Transverse colon (tissue), 4 donors: ENCODE data around the gene ZFAND4. TPM values are rescaled to one million over a fixed set of nuclear protein-coding genes. Genes with fewer than 3 reads are reported as not detected.
"Not testable (repeated sequence)": the region's sequence is repeated elsewhere in the genome, so short reads cannot be mapped to it uniquely, and the experiment has no call there.

Experiments
- DNase-seq: peaks from one replicate; pipeline ENCODE4 v3.0.0-alpha.2; 2019
- H3K27ac ChIP-seq, 4 donors: fragments of 200-600 bp; sonication (generic); 2 replicates each; pipeline ENCODE4 v1.5.1; 2016 to 2018; ENCODE audit warnings: inconsistent platforms in 4 of 4
- H3K27me3 ChIP-seq: fragments of 200-600 bp; sonication (generic); 2 replicates; pipeline ENCODE4 v1.5.1; 2017; ENCODE audit warnings: inconsistent platforms
- H3K36me3 ChIP-seq, 4 donors: fragments of 200-600 bp; sonication (generic); 2 replicates each; pipeline ENCODE4 v1.5.1; 2017 to 2019; ENCODE audit warnings: inconsistent platforms in 4 of 4
- H3K4me1 ChIP-seq, 4 donors: fragments of 200-600 bp; sonication (generic); 2 replicates each; pipeline ENCODE4 v1.5.1; 2017 to 2020; ENCODE audit warnings: inconsistent platforms in 4 of 4
- H3K4me3 ChIP-seq, 4 donors: fragments of 200-600 bp; sonication (generic); 1 replicate in 1 of 4; 2 replicates in 3 of 4; pipeline versions ENCODE4 v1.5.1 to v1.6.1; 2017 to 2019; ENCODE audit warnings: inconsistent platforms in 4 of 4
- H3K9me3 ChIP-seq, 2 donors: fragments of 200-600 bp; sonication (generic); 2 replicates each; pipeline ENCODE4 v1.5.1; 2017 to 2019; ENCODE audit warnings: inconsistent platforms in 2 of 2
- EP300 ChIP-seq: sonication (generic); formaldehyde crosslinking; IDR thresholded peaks from one replicate; pipeline ENCODE4 v1.6.1; 2017; ENCODE audit warnings: antibody characterized with exemption, low read depth
- POLR2A ChIP-seq: fragments of 450-650 bp; IDR thresholded peaks from one replicate; pipeline ENCODE4 v1.6.1; 2016; ENCODE audit warnings: antibody characterized with exemption, mild to moderate bottlenecking, moderate library complexity
- POLR2AphosphoS5 ChIP-seq, 3 donors: sonication (generic); formaldehyde crosslinking; IDR thresholded peaks; one replicate each; pipeline ENCODE4 v1.6.1; 2016; ENCODE audit warnings: antibody characterized with exemption in 3 of 3
- WGBS, 2 donors: methylation state at CpG; one replicate each; pipeline ENCODE4 v1.1.5; 2018; ENCODE audit warnings: low coverage in 1 of 2; 5-methylcytosine and 5-hydroxymethylcytosine counted together
- in situ Hi-C, 4 donors: fragments of 200-750 bp; cut with MboI; loops; one replicate each; pipeline versions ENCODE4 v1.15.0 to v1.15.1; 2017; ENCODE audit warnings: low sequenced_read_pairs in 3 of 4, low pct_ligation_motif_present in 1 of 4, low pct_unique_long_range_greater_than_20kb in 1 of 4
- intact Hi-C: fragments of 100-400 bp; cut with DNase I; formaldehyde crosslinking; loops from one replicate; pipeline ENCODE4 v1.15.1; 2023; ENCODE audit warnings: low total_unique reads
- total RNA-seq, 4 donors: library from RNA; depleted of rRNA; stranded (reverse); fragments of >200 nt; gene quantifications; one replicate each; pipeline ENCODE4 v1.1.0, GENCODE V29; 2016
- TF ChIP-seq, protein P1 (sequence below), 5 experiments: fragments of 200-600 bp in 3 of 5; fragments of 450-650 bp in 2 of 5; sonication (generic) in 3 of 5; IDR thresholded peaks; 1 replicate in 2 of 5; 2 replicates in 3 of 5; pipeline ENCODE4 v1.5.1; 2016 to 2017; ENCODE audit warnings: antibody characterized with exemption in 5 of 5, inconsistent platforms in 3 of 5, mild to moderate bottlenecking in 2 of 5, moderate library complexity in 1 of 5

ZFAND4 gene
- 10 to 100 TPM in 3 of 4 donors, 1 to 10 TPM in 1; 9.0 to 34.4 (median 21.4) TPM for total RNA-seq

DNA sequence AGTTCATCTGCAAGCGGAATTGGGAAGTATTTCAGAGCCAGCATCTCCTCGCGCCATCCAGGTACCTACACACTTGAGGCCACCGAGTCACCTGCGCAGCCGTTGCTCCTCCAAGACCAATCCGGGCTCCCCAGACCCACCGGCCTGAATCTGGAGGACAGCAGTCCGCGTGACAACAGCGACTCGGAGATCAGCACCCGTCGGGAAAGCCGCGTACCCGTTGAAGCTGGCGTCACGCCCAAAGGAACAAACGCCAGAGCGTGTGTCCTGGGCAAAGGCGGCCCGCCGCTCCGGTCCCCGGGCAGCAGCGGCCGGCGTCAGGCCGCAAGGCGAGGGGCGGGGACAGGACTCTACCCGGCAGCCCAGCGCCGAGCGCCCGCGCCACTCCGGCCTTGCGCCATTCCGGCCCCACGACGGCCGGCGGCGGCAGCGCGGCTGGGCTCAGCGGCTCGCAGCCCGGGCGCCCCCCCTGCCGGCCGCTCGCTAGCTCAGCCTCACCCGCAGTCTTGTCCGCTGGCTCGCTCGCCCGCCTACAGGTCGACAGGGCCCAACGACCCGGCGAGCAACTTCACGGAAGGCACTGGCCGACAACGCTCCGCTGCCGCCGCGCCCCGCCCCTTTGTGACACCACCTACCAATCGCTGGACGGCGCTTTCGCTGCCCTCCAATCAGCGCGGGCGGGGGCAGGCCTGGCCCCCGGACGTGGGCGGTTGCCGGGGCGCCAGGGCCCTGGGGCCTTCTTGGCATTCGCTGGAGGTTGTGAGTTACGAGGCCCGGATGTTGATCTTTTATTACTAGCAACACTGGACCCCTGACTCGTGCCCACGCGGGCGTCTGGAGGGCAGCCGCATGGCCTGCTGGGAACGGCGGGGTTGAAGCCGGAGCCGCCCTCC, at the start of gene ZFAND4:
Gene ZFAND4 (minus strand): TSS at position 592 of the 893 bp plus-strand sequence. CDS start 9,047 bp downstream, outside the sequence.
- intact Hi-C loops, result no loop called here
- Histone ChIP-seq H3K4me1 (peaks cover 0 to 16% (median 3%) of the 10 kb centered on the region in 4 donors), H3K4me3 (peak within 1 kb of the TSS; percentile 43 to 75 (median 58)), H3K36me3 (no peaks in the 10 kb centered on the region), H3K27ac (peak within 1 kb of the TSS; percentile 88 to 93 (median 89)), H3K27me3 (no peaks in the 10 kb centered on the region), H3K9me3 (no peaks in the 10 kb centered on the region)
- DNase-seq, result peak; percentile 98
- TF ChIP-seq EP300 (no peak), POLR2A (peak; percentile 45), POLR2AphosphoS5 (IDR thresholded peaks at IDR 0.05) (peak; percentile 55 to 77 (median 61))
- TF ChIP-seq, protein P1, sequence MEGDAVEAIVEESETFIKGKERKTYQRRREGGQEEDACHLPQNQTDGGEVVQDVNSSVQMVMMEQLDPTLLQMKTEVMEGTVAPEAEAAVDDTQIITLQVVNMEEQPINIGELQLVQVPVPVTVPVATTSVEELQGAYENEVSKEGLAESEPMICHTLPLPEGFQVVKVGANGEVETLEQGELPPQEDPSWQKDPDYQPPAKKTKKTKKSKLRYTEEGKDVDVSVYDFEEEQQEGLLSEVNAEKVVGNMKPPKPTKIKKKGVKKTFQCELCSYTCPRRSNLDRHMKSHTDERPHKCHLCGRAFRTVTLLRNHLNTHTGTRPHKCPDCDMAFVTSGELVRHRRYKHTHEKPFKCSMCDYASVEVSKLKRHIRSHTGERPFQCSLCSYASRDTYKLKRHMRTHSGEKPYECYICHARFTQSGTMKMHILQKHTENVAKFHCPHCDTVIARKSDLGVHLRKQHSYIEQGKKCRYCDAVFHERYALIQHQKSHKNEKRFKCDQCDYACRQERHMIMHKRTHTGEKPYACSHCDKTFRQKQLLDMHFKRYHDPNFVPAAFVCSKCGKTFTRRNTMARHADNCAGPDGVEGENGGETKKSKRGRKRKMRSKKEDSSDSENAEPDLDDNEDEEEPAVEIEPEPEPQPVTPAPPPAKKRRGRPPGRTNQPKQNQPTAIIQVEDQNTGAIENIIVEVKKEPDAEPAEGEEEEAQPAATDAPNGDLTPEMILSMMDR (IDR thresholded peaks at IDR 0.05), result peak; percentile 44 to 84 (median 52)
- in situ Hi-C loops, result loop anchor here in 2 of 4 donors (25.0 kb wide), 2 partner anchors 210 to 435 kb away; no protein-coding TSS in a partner anchor
- 5% methylated on average over 41 of the region's 96 CpGs; no CpG with 5 or more reads in 1 of the 2 donors for WGBS, 2 donors

DNA sequence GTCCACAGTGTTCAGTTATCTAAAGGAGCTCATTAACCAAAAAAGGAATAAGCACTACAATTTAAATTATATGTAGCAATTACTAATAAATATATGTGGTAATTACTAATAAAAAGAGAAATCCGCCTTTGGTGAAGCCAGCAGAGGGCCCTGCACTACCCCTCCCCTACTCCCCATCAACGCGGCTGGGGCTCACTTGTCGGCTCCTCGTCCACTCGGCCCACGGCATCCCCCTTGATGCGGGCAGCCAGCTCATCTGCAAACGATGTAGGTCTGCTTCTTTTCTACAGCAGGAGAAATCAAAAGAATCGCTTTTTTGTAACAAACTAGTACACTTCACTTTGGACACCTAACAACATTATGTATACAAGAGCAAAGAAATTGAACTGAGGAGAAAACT, 48.9 kb upstream of the ZFAND4 start:
- H3K27ac ChIP-seq, H3K4me3 ChIP-seq, H3K36me3 ChIP-seq, H3K9me3 ChIP-seq, DNase-seq, in situ Hi-C loops, intact Hi-C loops, H3K27me3 ChIP-seq: not testable (repeated sequence)
- 52 to 83% methylated on average over 6 to 10 of the region's 10 CpGs for WGBS, 2 donors
- H3K4me1 ChIP-seq, result peaks cover 0 to 15% (median 9%) of the 10 kb centered on the region in 4 donors

DNA sequence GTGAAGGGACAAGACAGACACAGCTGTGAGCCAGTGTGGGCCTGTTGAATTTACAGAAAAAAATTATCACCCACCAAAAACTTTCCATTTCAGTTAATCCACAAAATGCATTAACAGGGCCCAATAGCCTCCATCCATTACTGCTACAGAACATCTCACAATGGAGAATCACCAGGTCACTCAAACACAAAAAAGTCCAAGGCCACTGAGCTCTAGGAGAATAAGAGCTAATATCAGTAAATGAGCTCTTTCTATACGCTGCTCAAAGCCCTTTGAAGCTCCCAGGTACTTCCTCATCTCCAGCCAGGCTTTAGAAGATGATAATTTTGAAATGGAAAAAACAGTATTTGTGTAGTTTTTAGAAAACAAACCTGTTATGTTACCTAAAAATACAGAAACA, 45.1 kb upstream of the ZFAND4 start:
- H3K36me3 ChIP-seq, H3K9me3 ChIP-seq, in situ Hi-C loops, DNase-seq, H3K4me3 ChIP-seq, intact Hi-C loops, H3K27me3 ChIP-seq: not testable (repeated sequence)
- 61% methylated on average over 1 of the region's 1 CpG; no CpG with 5 or more reads in 1 of the 2 donors for WGBS, 2 donors
- H3K4me1 ChIP-seq, result peaks cover 0 to 21% (median 6%) of the 10 kb centered on the region in 4 donors
- peak overlapping the region in 3 of 4 donors; percentile 0 to 39 (median 17) for H3K27ac ChIP-seq

DNA sequence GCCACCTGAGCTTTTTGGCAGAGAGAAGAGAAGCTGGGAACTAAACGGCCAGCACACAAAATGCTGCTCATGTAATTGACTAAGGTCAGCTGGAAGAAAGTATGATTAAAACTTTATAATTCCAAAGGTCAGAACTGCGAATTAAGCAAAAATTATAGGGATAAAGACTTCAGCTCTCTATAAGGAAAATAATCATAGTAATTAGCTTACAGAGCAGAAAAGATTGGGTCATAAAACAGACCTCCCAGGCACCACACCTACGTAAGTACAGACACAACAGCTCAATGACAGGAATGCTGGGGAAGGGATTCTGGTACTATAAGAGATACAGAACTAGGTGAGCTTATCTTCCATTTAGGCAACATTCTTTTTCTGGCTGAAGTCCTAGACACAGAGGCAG, 44.5 kb upstream of the ZFAND4 start:
- in situ Hi-C loops, DNase-seq, intact Hi-C loops, H3K27me3 ChIP-seq, H3K9me3 ChIP-seq, H3K4me3 ChIP-seq, H3K36me3 ChIP-seq: not testable (repeated sequence)
- H3K27ac ChIP-seq, result peak overlapping the region; percentile 17 to 40 (median 31)
- 22 to 44% methylated on average over 3 of the region's 3 CpGs for WGBS, 2 donors
- peaks cover 0 to 21% (median 6%) of the 10 kb centered on the region in 4 donors for H3K4me1 ChIP-seq

DNA sequence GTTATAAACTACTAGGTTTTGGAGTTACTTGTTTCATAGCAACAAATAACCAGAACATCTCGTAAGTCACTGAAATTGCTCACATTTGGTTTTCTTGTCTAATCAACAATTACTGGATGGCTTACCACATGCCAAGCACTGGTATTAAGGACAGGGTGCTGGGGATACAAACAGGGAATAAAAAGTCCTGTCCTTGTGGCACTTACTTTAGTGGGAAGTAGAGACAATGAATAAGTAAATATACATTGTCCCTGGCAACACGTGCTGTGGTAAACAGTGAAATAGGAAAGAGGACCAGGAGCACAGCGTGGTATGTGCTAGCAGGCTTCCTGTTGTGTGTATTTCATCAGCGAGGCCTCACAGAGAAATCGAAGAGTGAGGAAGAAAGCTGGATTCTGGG, 38.7 kb upstream of the ZFAND4 start:
- H3K4me3 ChIP-seq, H3K27ac ChIP-seq, DNase-seq, H3K4me1 ChIP-seq, H3K27me3 ChIP-seq, intact Hi-C loops, H3K9me3 ChIP-seq, in situ Hi-C loops, H3K36me3 ChIP-seq: not testable (repeated sequence)
- 76% methylated on average over 5 of the region's 5 CpGs; no CpG with 5 or more reads in 1 of the 2 donors for WGBS, 2 donors

DNA sequence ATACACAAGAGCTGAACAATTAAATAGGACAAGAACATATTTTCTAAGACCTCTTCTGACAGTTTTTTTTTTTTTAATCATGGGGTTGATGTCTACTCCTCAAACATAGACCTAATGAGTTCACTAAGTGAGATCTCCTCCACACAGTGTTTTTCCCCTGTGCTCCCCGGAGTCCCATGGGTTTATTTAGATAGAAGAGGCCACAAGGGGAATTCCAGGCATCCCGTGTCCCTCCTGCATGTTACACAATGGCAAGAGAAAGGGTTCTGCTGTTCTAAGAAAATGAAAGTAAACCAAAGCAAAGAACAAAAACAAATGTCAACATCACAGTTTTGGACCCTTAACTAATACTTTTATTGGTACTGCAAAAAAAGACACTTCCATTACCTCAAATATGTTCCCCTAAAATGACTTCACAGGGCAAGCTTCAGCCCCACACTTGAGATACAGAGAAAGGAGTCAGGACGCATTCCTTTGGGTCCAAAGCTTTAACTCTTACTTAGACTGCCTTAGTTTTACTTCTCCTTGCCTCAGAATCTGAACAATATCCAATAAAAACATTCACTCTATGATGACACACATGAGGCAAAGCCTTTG, 37.7 kb upstream of the ZFAND4 start:
- not testable (repeated sequence) for DNase-seq
- WGBS, 2 donors, result 24 to 44% methylated on average over 1 to 3 of the region's 3 CpGs

DNA sequence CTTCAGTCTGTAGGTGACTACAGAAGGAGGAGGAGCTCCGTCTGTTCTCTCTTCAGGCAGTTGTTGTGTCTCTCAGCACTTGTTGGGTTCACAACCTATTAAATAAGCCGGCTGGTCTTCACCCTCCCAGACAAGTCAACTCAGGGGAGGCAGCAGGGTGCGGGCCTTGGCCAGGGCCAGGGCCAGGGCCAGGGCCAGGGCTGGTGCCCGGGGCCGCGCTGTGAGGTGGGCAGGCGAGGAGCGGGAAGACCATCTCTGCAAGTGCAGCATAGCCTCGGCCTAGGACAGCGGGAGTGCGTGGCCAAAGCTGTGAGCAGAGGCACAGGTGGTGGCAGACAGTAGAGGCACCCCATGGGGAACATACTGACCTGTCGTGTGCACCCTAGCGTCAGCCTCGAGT, 5.9 kb upstream of the ZFAND4 start:
- in situ Hi-C loops, H3K27me3 ChIP-seq, intact Hi-C loops, H3K9me3 ChIP-seq, H3K4me1 ChIP-seq, DNase-seq, H3K36me3 ChIP-seq, H3K27ac ChIP-seq, H3K4me3 ChIP-seq: not testable (repeated sequence)
- WGBS, 2 donors, result 91% methylated on average over 11 of the region's 14 CpGs; no CpG with 5 or more reads in 1 of the 2 donors

More for the DNA sequence above, 37.7 kb upstream of the ZFAND4 start:
- H3K4me3 ChIP-seq, H3K36me3 ChIP-seq, H3K27ac ChIP-seq, intact Hi-C loops, in situ Hi-C loops, H3K27me3 ChIP-seq, H3K4me1 ChIP-seq, H3K9me3 ChIP-seq: not testable (repeated sequence)
